HEK293 (cell line): Measurements from ENCODE around the gene VRK3.

Source experiments
- GFI1B ChIP-seq: fragments of 450-650 bp; formaldehyde crosslinking; IDR thresholded peaks from 2 replicates; pipeline ENCODE4 v1.5.1; 2016; ENCODE audit warnings: missing biosample characterization, missing genetic modification characterization
- KLF1 ChIP-seq: fragments of 450-650 bp; formaldehyde crosslinking; IDR thresholded peaks from 2 replicates; pipeline ENCODE4 v1.5.1; 2016; ENCODE audit warnings: missing biosample characterization, missing genetic modification characterization
- MEIS1 ChIP-seq: sonication (generic); formaldehyde crosslinking; IDR thresholded peaks from 2 replicates; pipeline ENCODE4 v1.8.1; 2022; ENCODE audit warnings: missing genetic modification reagents, mild to moderate bottlenecking, borderline replicate concordance
- SCRT2 ChIP-seq: fragments of 450-650 bp; formaldehyde crosslinking; IDR thresholded peaks from 2 replicates; pipeline ENCODE4 v1.5.1; 2016; ENCODE audit warnings: missing biosample characterization, missing genetic modification characterization
- SP3 ChIP-seq: fragments of 450-650 bp; formaldehyde crosslinking; IDR thresholded peaks from 2 replicates; pipeline ENCODE4 v1.5.1; 2016; ENCODE audit warnings: missing biosample characterization, missing genetic modification characterization
- TCF7L2 ChIP-seq: IDR thresholded peaks from 2 replicates; pipeline ENCODE4 v1.6.1; 2011; ENCODE audit warnings: low read depth, mild to moderate bottlenecking, inconsistent platforms, low read length, moderate library complexity, borderline replicate concordance
- ZBTB48 ChIP-seq: fragments of 450-650 bp; formaldehyde crosslinking; IDR thresholded peaks from 2 replicates; pipeline ENCODE4 v1.5.1; 2016; ENCODE audit warnings: missing biosample characterization, missing genetic modification characterization
- ZBTB7A ChIP-seq: fragments of 450-650 bp; formaldehyde crosslinking; IDR thresholded peaks from 2 replicates; pipeline ENCODE4 v1.5.1; 2016; ENCODE audit warnings: low read depth, missing biosample characterization, missing genetic modification characterization
- ZFHX2 ChIP-seq: fragments of 450-650 bp; formaldehyde crosslinking; conservative IDR thresholded peaks from 2 replicates; pipeline ENCODE4 v1.5.1; 2016; ENCODE audit warnings: missing biosample characterization, missing genetic modification characterization
- ZFP37 ChIP-seq: fragments of 450-650 bp; formaldehyde crosslinking; IDR thresholded peaks from 2 replicates; pipeline ENCODE4 v1.5.1; 2016; ENCODE audit warnings: missing biosample characterization, missing genetic modification characterization
- ZFP41 ChIP-seq: fragments of 450-650 bp; formaldehyde crosslinking; IDR thresholded peaks from 2 replicates; pipeline ENCODE4 v1.5.1; 2016; ENCODE audit warnings: missing biosample characterization, missing genetic modification characterization, borderline replicate concordance
- ZFP69B ChIP-seq: fragments of 450-650 bp; formaldehyde crosslinking; IDR thresholded peaks from 2 replicates; pipeline ENCODE4 v1.5.1; 2016; ENCODE audit warnings: missing biosample characterization, missing genetic modification characterization
- ZNF157 ChIP-seq: fragments of 450-650 bp; formaldehyde crosslinking; IDR thresholded peaks from 2 replicates; pipeline ENCODE4 v1.5.1; 2016; ENCODE audit warnings: missing biosample characterization, missing genetic modification characterization
- ZNF174 ChIP-seq: fragments of 450-650 bp; formaldehyde crosslinking; IDR thresholded peaks from 2 replicates; pipeline ENCODE4 v1.5.0; 2017; ENCODE audit warnings: missing biosample characterization, mild to moderate bottlenecking, missing genetic modification characterization
- ZNF2 ChIP-seq: fragments of 450-650 bp; formaldehyde crosslinking; IDR thresholded peaks from 2 replicates; pipeline ENCODE4 v1.5.1; 2016; ENCODE audit warnings: missing biosample characterization, missing genetic modification characterization
- ZNF248 ChIP-seq: fragments of 450-650 bp; formaldehyde crosslinking; IDR thresholded peaks from 2 replicates; pipeline ENCODE4 v1.5.1; 2017; ENCODE audit warnings: missing biosample characterization, missing genetic modification characterization
- ZNF266 ChIP-seq: fragments of 450-650 bp; formaldehyde crosslinking; IDR thresholded peaks from 2 replicates; pipeline ENCODE4 v1.5.1; 2016; ENCODE audit warnings: missing biosample characterization, missing genetic modification characterization, low read depth
- ZNF311 ChIP-seq: fragments of 450-650 bp; formaldehyde crosslinking; IDR thresholded peaks from 2 replicates; pipeline ENCODE4 v1.5.1; 2017; ENCODE audit warnings: missing biosample characterization, missing genetic modification characterization, borderline replicate concordance
- ZNF335 ChIP-seq: fragments of 450-650 bp; formaldehyde crosslinking; conservative IDR thresholded peaks from 2 replicates; pipeline ENCODE4 v1.5.1; 2016; ENCODE audit warnings: missing biosample characterization, missing genetic modification characterization
- ZNF423 ChIP-seq: fragments of 450-650 bp; formaldehyde crosslinking; IDR thresholded peaks from 2 replicates; pipeline ENCODE4 v1.5.1; 2016; ENCODE audit warnings: missing biosample characterization, missing genetic modification characterization
- ZNF426 ChIP-seq: fragments of 450-650 bp; formaldehyde crosslinking; IDR thresholded peaks from 2 replicates; pipeline ENCODE4 v1.5.1; 2017; ENCODE audit warnings: missing biosample characterization, missing genetic modification characterization, mild to moderate bottlenecking, inconsistent platforms, moderate library complexity
- ZNF514 ChIP-seq: fragments of 450-650 bp; formaldehyde crosslinking; IDR thresholded peaks from 2 replicates; pipeline ENCODE4 v1.5.1; 2016; ENCODE audit warnings: missing biosample characterization, missing genetic modification characterization
- ZNF585B ChIP-seq: fragments of 450-650 bp; formaldehyde crosslinking; IDR thresholded peaks from 2 replicates; pipeline ENCODE4 v1.5.1; 2016; ENCODE audit warnings: missing biosample characterization, missing genetic modification characterization
- ZNF658 ChIP-seq: fragments of 450-650 bp; formaldehyde crosslinking; IDR thresholded peaks from 2 replicates; pipeline ENCODE4; 2016; ENCODE audit warnings: missing biosample characterization, missing genetic modification characterization
- ZNF660 ChIP-seq: fragments of 450-650 bp; IDR thresholded peaks from 2 replicates; pipeline ENCODE4 v1.5.1; 2018; ENCODE audit warnings: missing biosample characterization, mild to moderate bottlenecking, missing genetic modification characterization
- ZNF776 ChIP-seq: fragments of 450-650 bp; formaldehyde crosslinking; IDR thresholded peaks from 2 replicates; pipeline ENCODE4 v1.5.0; 2017; ENCODE audit warnings: missing biosample characterization, missing genetic modification characterization, borderline replicate concordance
- ZNF837 ChIP-seq: fragments of 450-650 bp; formaldehyde crosslinking; IDR thresholded peaks from 2 replicates; pipeline ENCODE4 v1.5.1; 2016; ENCODE audit warnings: missing biosample characterization, missing genetic modification characterization
- ZNF843 ChIP-seq: fragments of 450-650 bp; formaldehyde crosslinking; IDR thresholded peaks from 2 replicates; pipeline ENCODE4 v1.5.1; 2016; ENCODE audit warnings: missing biosample characterization, missing genetic modification characterization
- TF ChIP-seq, protein P1 (sequence below): fragments of 450-650 bp; formaldehyde crosslinking; IDR thresholded peaks from 2 replicates; pipeline ENCODE4 v1.5.1; 2016; ENCODE audit warnings: missing biosample characterization, missing genetic modification characterization
- TF ChIP-seq, protein P2 (sequence below): fragments of 450-650 bp; formaldehyde crosslinking; IDR thresholded peaks from 2 replicates; pipeline ENCODE4 v1.5.1; 2016; ENCODE audit warnings: missing biosample characterization, missing genetic modification characterization
- TF ChIP-seq, protein P3 (sequence below): fragments of 450-650 bp; formaldehyde crosslinking; IDR thresholded peaks from 2 replicates; pipeline ENCODE4 v1.5.1; 2017; ENCODE audit warnings: missing biosample characterization, missing genetic modification characterization
- TF ChIP-seq, protein P4 (sequence below): fragments of 450-650 bp; formaldehyde crosslinking; IDR thresholded peaks from 2 replicates; pipeline ENCODE4 v1.5.1; 2016; ENCODE audit warnings: missing biosample characterization, missing genetic modification characterization
- TF ChIP-seq, protein P5 (sequence below): fragments of 450-650 bp; formaldehyde crosslinking; IDR thresholded peaks from 2 replicates; pipeline ENCODE4; 2016; ENCODE audit warnings: missing biosample characterization, missing genetic modification characterization

Gene VRK3

DNA sequence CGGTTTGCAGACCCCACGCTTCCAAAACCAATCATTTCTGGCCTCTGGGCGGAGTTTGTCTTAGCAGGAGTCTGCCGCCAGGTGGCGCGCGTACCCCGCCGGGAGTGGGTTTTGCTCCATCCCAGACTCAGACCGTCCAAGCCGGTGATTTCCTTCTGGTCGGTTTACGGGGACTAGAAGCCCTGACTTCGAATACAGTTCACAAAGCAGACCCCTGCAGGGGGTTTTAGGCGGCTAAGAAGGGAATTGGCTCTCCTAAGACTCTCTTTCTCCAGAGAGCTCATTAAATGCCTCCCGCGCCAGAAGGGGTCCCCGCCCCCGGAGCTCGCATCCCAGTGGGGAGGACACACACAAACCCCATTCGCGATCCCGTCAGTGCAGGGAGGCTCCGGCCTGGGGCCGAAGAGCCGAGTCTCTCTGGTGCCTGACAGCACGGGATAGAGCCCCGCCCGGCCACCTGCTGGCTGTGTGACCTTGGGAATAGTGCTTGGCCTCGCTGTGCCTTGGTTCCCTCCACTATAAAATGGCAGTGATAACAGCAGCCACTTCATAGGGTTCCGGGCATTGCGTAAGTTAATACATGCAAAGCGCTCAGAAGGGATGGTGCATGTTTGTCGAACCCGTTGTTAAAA is 87.3 kb downstream of the VRK3 start (continued):
- TF ChIP-seq, protein P1, sequence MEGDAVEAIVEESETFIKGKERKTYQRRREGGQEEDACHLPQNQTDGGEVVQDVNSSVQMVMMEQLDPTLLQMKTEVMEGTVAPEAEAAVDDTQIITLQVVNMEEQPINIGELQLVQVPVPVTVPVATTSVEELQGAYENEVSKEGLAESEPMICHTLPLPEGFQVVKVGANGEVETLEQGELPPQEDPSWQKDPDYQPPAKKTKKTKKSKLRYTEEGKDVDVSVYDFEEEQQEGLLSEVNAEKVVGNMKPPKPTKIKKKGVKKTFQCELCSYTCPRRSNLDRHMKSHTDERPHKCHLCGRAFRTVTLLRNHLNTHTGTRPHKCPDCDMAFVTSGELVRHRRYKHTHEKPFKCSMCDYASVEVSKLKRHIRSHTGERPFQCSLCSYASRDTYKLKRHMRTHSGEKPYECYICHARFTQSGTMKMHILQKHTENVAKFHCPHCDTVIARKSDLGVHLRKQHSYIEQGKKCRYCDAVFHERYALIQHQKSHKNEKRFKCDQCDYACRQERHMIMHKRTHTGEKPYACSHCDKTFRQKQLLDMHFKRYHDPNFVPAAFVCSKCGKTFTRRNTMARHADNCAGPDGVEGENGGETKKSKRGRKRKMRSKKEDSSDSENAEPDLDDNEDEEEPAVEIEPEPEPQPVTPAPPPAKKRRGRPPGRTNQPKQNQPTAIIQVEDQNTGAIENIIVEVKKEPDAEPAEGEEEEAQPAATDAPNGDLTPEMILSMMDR (tag by site-specific recombination) = peak; percentile 88
- TF ChIP-seq ZNF423 (tag by site-specific recombination) (no peak), ZNF658 (tag by site-specific recombination) (no peak), ZNF426 (tag by site-specific recombination) (no peak), ZFP41 (no peak), ZNF266 (tag by site-specific recombination) (no peak), GFI1B (tag by site-specific recombination) (no peak), ZNF514 (no peak), ZNF311 (tag by site-specific recombination) (no peak), ZNF335 (peak; percentile 50), ZBTB7A (tag by site-specific recombination) (no peak), ZNF776 (tag by site-specific recombination) (no peak), SCRT2 (tag by site-specific recombination) (no peak), MEIS1 (CRISPR knock-in tag) (no peak), ZNF660 (tag by site-specific recombination) (peak; percentile 57), ZNF837 (tag by site-specific recombination) (no peak), TCF7L2 (no peak), ZNF174 (no peak), ZNF843 (no peak), KLF1 (tag by site-specific recombination) (no peak; the same call in 1 of the 2 replicates), ZNF248 (tag by site-specific recombination) (no peak), ZNF157 (no peak), ZFP69B (tag by site-specific recombination) (no peak), ZFHX2 (tag by site-specific recombination) (no peak), SP3 (no peak; the same call in 1 of the 2 replicates), ZBTB48 (no peak), ZNF585B (no peak), ZFP37 (tag by site-specific recombination) (no peak), ZNF2 (tag by site-specific recombination) (no peak)
- TF ChIP-seq, protein P2, sequence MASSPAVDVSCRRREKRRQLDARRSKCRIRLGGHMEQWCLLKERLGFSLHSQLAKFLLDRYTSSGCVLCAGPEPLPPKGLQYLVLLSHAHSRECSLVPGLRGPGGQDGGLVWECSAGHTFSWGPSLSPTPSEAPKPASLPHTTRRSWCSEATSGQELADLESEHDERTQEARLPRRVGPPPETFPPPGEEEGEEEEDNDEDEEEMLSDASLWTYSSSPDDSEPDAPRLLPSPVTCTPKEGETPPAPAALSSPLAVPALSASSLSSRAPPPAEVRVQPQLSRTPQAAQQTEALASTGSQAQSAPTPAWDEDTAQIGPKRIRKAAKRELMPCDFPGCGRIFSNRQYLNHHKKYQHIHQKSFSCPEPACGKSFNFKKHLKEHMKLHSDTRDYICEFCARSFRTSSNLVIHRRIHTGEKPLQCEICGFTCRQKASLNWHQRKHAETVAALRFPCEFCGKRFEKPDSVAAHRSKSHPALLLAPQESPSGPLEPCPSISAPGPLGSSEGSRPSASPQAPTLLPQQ (tag by site-specific recombination) = no peak
- TF ChIP-seq, protein P3, sequence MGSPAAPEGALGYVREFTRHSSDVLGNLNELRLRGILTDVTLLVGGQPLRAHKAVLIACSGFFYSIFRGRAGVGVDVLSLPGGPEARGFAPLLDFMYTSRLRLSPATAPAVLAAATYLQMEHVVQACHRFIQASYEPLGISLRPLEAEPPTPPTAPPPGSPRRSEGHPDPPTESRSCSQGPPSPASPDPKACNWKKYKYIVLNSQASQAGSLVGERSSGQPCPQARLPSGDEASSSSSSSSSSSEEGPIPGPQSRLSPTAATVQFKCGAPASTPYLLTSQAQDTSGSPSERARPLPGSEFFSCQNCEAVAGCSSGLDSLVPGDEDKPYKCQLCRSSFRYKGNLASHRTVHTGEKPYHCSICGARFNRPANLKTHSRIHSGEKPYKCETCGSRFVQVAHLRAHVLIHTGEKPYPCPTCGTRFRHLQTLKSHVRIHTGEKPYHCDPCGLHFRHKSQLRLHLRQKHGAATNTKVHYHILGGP (tag by site-specific recombination) = no peak
- TF ChIP-seq, protein P4, sequence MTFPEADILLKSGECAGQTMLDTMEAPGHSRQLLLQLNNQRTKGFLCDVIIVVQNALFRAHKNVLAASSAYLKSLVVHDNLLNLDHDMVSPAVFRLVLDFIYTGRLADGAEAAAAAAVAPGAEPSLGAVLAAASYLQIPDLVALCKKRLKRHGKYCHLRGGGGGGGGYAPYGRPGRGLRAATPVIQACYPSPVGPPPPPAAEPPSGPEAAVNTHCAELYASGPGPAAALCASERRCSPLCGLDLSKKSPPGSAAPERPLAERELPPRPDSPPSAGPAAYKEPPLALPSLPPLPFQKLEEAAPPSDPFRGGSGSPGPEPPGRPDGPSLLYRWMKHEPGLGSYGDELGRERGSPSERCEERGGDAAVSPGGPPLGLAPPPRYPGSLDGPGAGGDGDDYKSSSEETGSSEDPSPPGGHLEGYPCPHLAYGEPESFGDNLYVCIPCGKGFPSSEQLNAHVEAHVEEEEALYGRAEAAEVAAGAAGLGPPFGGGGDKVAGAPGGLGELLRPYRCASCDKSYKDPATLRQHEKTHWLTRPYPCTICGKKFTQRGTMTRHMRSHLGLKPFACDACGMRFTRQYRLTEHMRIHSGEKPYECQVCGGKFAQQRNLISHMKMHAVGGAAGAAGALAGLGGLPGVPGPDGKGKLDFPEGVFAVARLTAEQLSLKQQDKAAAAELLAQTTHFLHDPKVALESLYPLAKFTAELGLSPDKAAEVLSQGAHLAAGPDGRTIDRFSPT (tag by site-specific recombination) = no peak
- TF ChIP-seq, protein P5, sequence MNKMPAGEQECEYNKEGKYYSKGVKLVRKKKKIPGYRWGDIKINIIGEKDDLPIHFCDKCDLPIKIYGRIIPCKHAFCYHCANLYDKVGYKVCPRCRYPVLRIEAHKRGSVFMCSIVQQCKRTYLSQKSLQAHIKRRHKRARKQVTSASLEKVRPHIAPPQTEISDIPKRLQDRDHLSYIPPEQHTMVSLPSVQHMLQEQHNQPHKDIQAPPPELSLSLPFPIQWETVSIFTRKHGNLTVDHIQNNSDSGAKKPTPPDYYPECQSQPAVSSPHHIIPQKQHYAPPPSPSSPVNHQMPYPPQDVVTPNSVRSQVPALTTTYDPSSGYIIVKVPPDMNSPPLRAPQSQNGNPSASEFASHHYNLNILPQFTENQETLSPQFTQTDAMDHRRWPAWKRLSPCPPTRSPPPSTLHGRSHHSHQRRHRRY (tag by site-specific recombination) = no peak
